IMR-90 (cell line): ENCODE data around the gene MOXD1. TPM values are rescaled to one million over a fixed set of nuclear protein-coding genes. Genes with fewer than 3 reads are reported as not detected.

ENCODE experiments used
- ATAC-seq: fragments of 200-7000 bp; cut with Tn5 transposase; 2 replicates; pipeline ENCODE4 v1.9.1; 2020; ENCODE audit warnings: low read depth, mild to moderate bottlenecking, moderate library complexity
- BruUV-seq: library from RNA; stranded (reverse); fragments of 400-500 nt; replicated peaks from 2 replicates; lab custom pipeline; 2021; lab: Mats Ljungman, UMichigan
- CTCF ChIA-PET: fragments of 300-600 bp; formaldehyde crosslinking; extraction: SDS; loops from one replicate; lab custom pipeline; 2021; ENCODE audit warnings: antibody characterized with exemption; lab: Yijun Ruan, JAX
- POLR2A ChIA-PET: fragments of 300-600 bp; sonication (Branson Sonifier 250); formaldehyde crosslinking; loops from one replicate; lab custom pipeline; 2022; ENCODE audit warnings: antibody characterized with exemption; ENCODE audit not compliant: unreplicated experiment; lab: Charles Lee
- DNase-seq: peaks from one replicate; pipeline ENCODE4 v3.0.0; 2013
- H2AFZ ChIP-seq: replicated peaks from 2 replicates; pipeline ENCODE3; 2013; ENCODE audit warnings: low read length, mild to moderate bottlenecking; ENCODE audit not compliant: poor library complexity
- H2AK5ac ChIP-seq: 2 replicates; pipeline ENCODE4 v1.6.1; 2013; ENCODE audit warnings: low read depth, low read length, inconsistent platforms
- H2AK9ac ChIP-seq: replicated peaks from 2 replicates; pipeline ENCODE3; 2013; ENCODE audit warnings: mild to moderate bottlenecking, low read depth, low read length, moderate library complexity; ENCODE audit not compliant: poor library complexity
- H2BK120ac ChIP-seq: 2 replicates; pipeline ENCODE4 v1.6.1; 2013; ENCODE audit warnings: low read depth, low read length, inconsistent platforms
- H2BK15ac ChIP-seq: 3 replicates; pipeline ENCODE4 v1.6.1; 2013; ENCODE audit warnings: low read depth, low read length, inconsistent platforms
- H2BK20ac ChIP-seq: 2 replicates; pipeline ENCODE4 v1.6.1; 2013; ENCODE audit warnings: low read depth, mild to moderate bottlenecking, inconsistent platforms, low read length, moderate library complexity
- H2BK5ac ChIP-seq: 2 replicates; pipeline ENCODE4 v1.6.1; 2013; ENCODE audit warnings: mild to moderate bottlenecking, low read depth, low read length, inconsistent platforms; ENCODE audit not compliant: poor library complexity, severe bottlenecking
- H3K14ac ChIP-seq: replicated peaks from 2 replicates; pipeline ENCODE4 v1.6.1; 2013; ENCODE audit warnings: low read depth, low read length, inconsistent platforms
- H3K18ac ChIP-seq: 2 replicates; pipeline ENCODE4 v1.6.1; 2013; ENCODE audit warnings: low read depth, low read length, control low read depth
- H3K23ac ChIP-seq: 2 replicates; pipeline ENCODE4 v1.6.1; 2013; ENCODE audit warnings: low read depth, low read length, inconsistent platforms
- H3K27ac ChIP-seq: 2 replicates; pipeline ENCODE4 v1.5.1; 2013; ENCODE audit warnings: mild to moderate bottlenecking, control low read depth, low read length; ENCODE audit not compliant: insufficient read depth
- H3K27me3 ChIP-seq: 2 replicates; pipeline ENCODE4 v1.6.1; 2013; ENCODE audit warnings: low read length; ENCODE audit not compliant: control insufficient read depth, insufficient read depth
- H3K36me3 ChIP-seq: 2 replicates; pipeline ENCODE4 v1.6.1; 2013; ENCODE audit warnings: low read length, mixed read lengths; ENCODE audit not compliant: control insufficient read depth, insufficient read depth
- H3K4ac ChIP-seq: 2 replicates; pipeline ENCODE4 v1.6.1; 2013; ENCODE audit warnings: low read depth, low read length, inconsistent platforms
- H3K4me1 ChIP-seq: 2 replicates; pipeline ENCODE4 v1.6.1; 2013; ENCODE audit warnings: low read length, mixed read lengths; ENCODE audit not compliant: control insufficient read depth, insufficient read depth
- H3K4me2 ChIP-seq: 2 replicates; pipeline ENCODE4 v1.6.1; 2013; ENCODE audit warnings: low read depth, mild to moderate bottlenecking, control low read depth, low read length, moderate library complexity
- H3K4me3 ChIP-seq: 2 replicates; pipeline ENCODE4 v1.5.1; 2013; ENCODE audit warnings: low read depth, mild to moderate bottlenecking, control low read depth, low read length, moderate library complexity; ENCODE audit not compliant: insufficient read depth
- H3K56ac ChIP-seq: 2 replicates; pipeline ENCODE4 v1.6.1; 2013; ENCODE audit warnings: low read length, inconsistent platforms; ENCODE audit not compliant: insufficient read depth; ENCODE audit errors: extremely low read depth
- H3K79me1 ChIP-seq, 2 experiments: 2 replicates each; pipeline ENCODE4 v1.6.1; 2013; ENCODE audit warnings: low read length in 2 of 2, inconsistent platforms in 1 of 2, low read depth in 1 of 2
- H3K9ac ChIP-seq: 2 replicates; pipeline ENCODE4 v1.6.1; 2013; ENCODE audit warnings: low read depth, low read length, control low read depth
- H3K9me1 ChIP-seq: 2 replicates; pipeline ENCODE4 v1.6.1; 2013; ENCODE audit warnings: low read length, inconsistent platforms; ENCODE audit not compliant: insufficient read depth
- H3K9me3 ChIP-seq: 2 replicates; pipeline ENCODE4 v1.6.1; 2013; ENCODE audit warnings: low read length; ENCODE audit not compliant: control insufficient read depth, insufficient read depth
- H4K20me1 ChIP-seq: 2 replicates; pipeline ENCODE4 v1.6.1; 2013; ENCODE audit warnings: low read length, inconsistent platforms; ENCODE audit not compliant: insufficient read depth
- H4K5ac ChIP-seq: 2 replicates; pipeline ENCODE4 v1.6.1; 2013; ENCODE audit warnings: mild to moderate bottlenecking, low read depth, low read length, control low read depth
- H4K8ac ChIP-seq, 2 experiments: 2 replicates each; pipeline ENCODE4 v1.6.1; 2013; ENCODE audit warnings: low read depth in 2 of 2, low read length in 2 of 2, control low read depth in 1 of 2, inconsistent platforms in 1 of 2
- H4K91ac ChIP-seq: 2 replicates; pipeline ENCODE4 v1.6.1; 2013; ENCODE audit warnings: low read depth, low read length, inconsistent platforms; ENCODE audit not compliant: insufficient read depth
- BHLHE40 ChIP-seq: fragments of 150-350 bp; IDR thresholded peaks from 2 replicates; pipeline ENCODE4 v1.6.1; 2016; ENCODE audit warnings: mild to moderate bottlenecking, low read depth, low read length
- CEBPB ChIP-seq: IDR thresholded peaks from 2 replicates; pipeline ENCODE4 v1.6.1; 2012; ENCODE audit warnings: low read depth, low read length, improper control_type of control experiment
- CHD1 ChIP-seq: IDR thresholded peaks from 2 replicates; pipeline ENCODE4 v1.6.1; 2012; ENCODE audit warnings: low read depth, low read length, improper control_type of control experiment
- FOS ChIP-seq: fragments of 150-350 bp; IDR thresholded peaks from 2 replicates; pipeline ENCODE4 v1.6.1; 2016; ENCODE audit warnings: low read depth, low read length
- MAFK ChIP-seq: IDR thresholded peaks from 2 replicates; pipeline ENCODE4 v1.6.1; 2012; ENCODE audit warnings: low read depth, low read length, improper control_type of control experiment
- MAZ ChIP-seq: IDR thresholded peaks from 2 replicates; pipeline ENCODE4 v1.6.1; 2012; ENCODE audit warnings: low read depth, mild to moderate bottlenecking, low read length, improper control_type of control experiment, moderate library complexity, borderline replicate concordance
- MXI1 ChIP-seq: IDR thresholded peaks from 2 replicates; pipeline ENCODE4 v1.6.1; 2012; ENCODE audit warnings: low read depth, mild to moderate bottlenecking, low read length, moderate library complexity, borderline replicate concordance
- NFE2L2 ChIP-seq: fragments of 150-350 bp; IDR thresholded peaks from 2 replicates; pipeline ENCODE4 v1.6.1; 2016; ENCODE audit warnings: low read depth, mild to moderate bottlenecking, low read length
- POLR2A ChIP-seq: IDR thresholded peaks from 2 replicates; pipeline ENCODE4 v1.6.1; 2012; ENCODE audit warnings: mild to moderate bottlenecking, low read depth, low read length
- RAD21 ChIP-seq: IDR thresholded peaks from 2 replicates; pipeline ENCODE4 v1.6.1; 2012; ENCODE audit warnings: low read length, improper control_type of control experiment
- RCOR1 ChIP-seq: IDR thresholded peaks from 2 replicates; pipeline ENCODE4 v1.6.1; 2012; ENCODE audit warnings: mild to moderate bottlenecking, low read length, improper control_type of control experiment; ENCODE audit not compliant: insufficient replicate concordance
- RFX5 ChIP-seq: IDR thresholded peaks from 2 replicates; pipeline ENCODE4 v1.8.0; 2012; ENCODE audit warnings: low read depth, mild to moderate bottlenecking, low read length, moderate library complexity
- SMC3 ChIP-seq: fragments of 150-350 bp; IDR thresholded peaks from 2 replicates; pipeline ENCODE4 v1.6.1; 2016; ENCODE audit warnings: low read depth, mild to moderate bottlenecking, antibody characterized with exemption, low read length, moderate library complexity
- WGBS, 2 experiments: methylation state at CpG; one replicate each; pipeline versions ENCODE4 v1.1.5 to v1.1.7; 2013; ENCODE audit warnings: missing lambda C conversion rate in 2 of 2; ENCODE audit not compliant: insufficient read length in 1 of 2; ENCODE audit errors: extremely low coverage in 2 of 2; 5-methylcytosine and 5-hydroxymethylcytosine counted together
- dilution Hi-C: fragments of 300-500 bp; cut with HindIII; formaldehyde crosslinking; loops from one replicate; pipeline ENCODE4 v1.14.3; 2018; ENCODE audit warnings: low sequenced_read_pairs; ENCODE audit not compliant: unreplicated experiment
- in situ Hi-C: fragments of 300-500 bp; cut with MboI; formaldehyde crosslinking; loops from 3 replicates; pipeline ENCODE4 v1.14.3; 2019; ENCODE audit warnings: low sequenced_read_pairs, inconsistent platforms, mixed read lengths
- intact Hi-C: fragments of 100-400 bp; cut with micrococcal nuclease; formaldehyde crosslinking; loops from 2 replicates; pipeline ENCODE4 v1.10.0; 2022
- polyA plus RNA-seq, 3 experiments: library from polyadenylated mRNA; depleted of rRNA; stranded (reverse); fragments of >200 nt; gene quantifications; 2 replicates each; pipeline ENCODE4 v1.2.3, GENCODE V29; 2012; ENCODE audit warnings: low replicate concordance in 1 of 3
- total RNA-seq: library from RNA; depleted of rRNA; stranded (reverse); fragments of >200 nt; gene quantifications from 2 replicates; pipeline ENCODE4 v1.2.3, GENCODE V29; 2012
- TF ChIP-seq, protein P1 (sequence below): fragments of 150-350 bp; IDR thresholded peaks from 2 replicates; pipeline ENCODE4 v1.6.1; 2017; ENCODE audit warnings: mild to moderate bottlenecking, antibody characterized with exemption, low read length, low read depth
- TF ChIP-seq, protein P2 (sequence below): conservative IDR thresholded peaks from 2 replicates; pipeline ENCODE4 v1.5.1; 2012; ENCODE audit warnings: mild to moderate bottlenecking, low read depth, low read length, improper control_type of control experiment
- TF ChIP-seq, protein P3 (sequence below): fragments of 150-350 bp; IDR thresholded peaks from 2 replicates; pipeline ENCODE4 v1.6.1; 2016; ENCODE audit warnings: low read depth, mild to moderate bottlenecking, low read length, moderate library complexity, borderline replicate concordance

MOXD1 gene
- total and polyA plus RNA-seq, 2 of the 4 experiments (the other 2 are of a cell fraction) = 10.0 to 19.4 TPM

DNA sequence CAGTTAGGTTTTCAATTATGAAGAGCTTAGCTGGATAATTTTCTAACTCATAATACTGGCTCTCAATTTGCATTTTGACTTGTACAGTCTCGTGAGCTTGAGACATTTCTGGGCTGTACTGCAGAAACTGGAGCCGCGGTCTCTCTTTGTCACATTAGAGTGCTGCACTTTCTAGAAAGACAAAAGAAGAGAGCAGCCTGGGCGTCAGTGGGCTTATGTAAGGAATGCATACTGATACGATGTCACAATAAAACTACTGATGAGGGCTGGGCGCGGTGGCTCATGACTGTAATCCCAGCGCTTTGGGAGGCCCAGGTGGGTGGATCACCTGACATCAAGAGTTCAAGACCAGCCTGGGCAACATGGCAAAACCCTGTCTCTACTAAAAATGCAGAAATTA lies 120.8 kb downstream of the MOXD1 start:
- Histone ChIP-seq H2BK120ac (no peak overlapping the region), H3K9me1 (no peaks in the 10 kb centered on the region), H4K8ac (no peak overlapping the region), H2AK9ac (no peak overlapping the region), H3K18ac (no peak overlapping the region), H4K20me1 (no peaks in the 10 kb centered on the region), H3K4me3 (no peak overlapping the region), H3K36me3 (no peaks in the 10 kb centered on the region), H2AFZ (no peak overlapping the region), H3K79me1 (no peaks in the 10 kb centered on the region), H3K14ac (no peak overlapping the region), H2BK20ac (no peak overlapping the region), H3K4me2 (no peak overlapping the region), H3K27ac (no peak overlapping the region), H3K9ac (no peak overlapping the region), H2BK15ac (no peak overlapping the region), H2AK5ac (no peak overlapping the region), H3K23ac (no peak overlapping the region), H4K5ac (no peak overlapping the region), H3K56ac (no peak overlapping the region), H3K4ac (no peak overlapping the region), H3K9me3 (no peaks in the 10 kb centered on the region), H3K4me1 (no peaks in the 10 kb centered on the region), H3K27me3 (no peaks in the 10 kb centered on the region), H4K91ac (no peak overlapping the region), H2BK5ac (no peak overlapping the region)
- DNase-seq (no peak), ATAC-seq (no peak)
- POLR2A ChIA-PET = no interaction called here
- TF ChIP-seq BHLHE40 (no peak), RFX5 (no peak), FOS (no peak), NFE2L2 (no peak), RAD21 (no peak), MAFK (no peak), MXI1 (no peak), MAZ (no peak), CEBPB (no peak), POLR2A (no peak), SMC3 (no peak), CHD1 (no peak), RCOR1 (no peak)
- TF ChIP-seq, protein P1, sequence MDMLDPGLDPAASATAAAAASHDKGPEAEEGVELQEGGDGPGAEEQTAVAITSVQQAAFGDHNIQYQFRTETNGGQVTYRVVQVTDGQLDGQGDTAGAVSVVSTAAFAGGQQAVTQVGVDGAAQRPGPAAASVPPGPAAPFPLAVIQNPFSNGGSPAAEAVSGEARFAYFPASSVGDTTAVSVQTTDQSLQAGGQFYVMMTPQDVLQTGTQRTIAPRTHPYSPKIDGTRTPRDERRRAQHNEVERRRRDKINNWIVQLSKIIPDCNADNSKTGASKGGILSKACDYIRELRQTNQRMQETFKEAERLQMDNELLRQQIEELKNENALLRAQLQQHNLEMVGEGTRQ = no peak
- TF ChIP-seq, protein P2, sequence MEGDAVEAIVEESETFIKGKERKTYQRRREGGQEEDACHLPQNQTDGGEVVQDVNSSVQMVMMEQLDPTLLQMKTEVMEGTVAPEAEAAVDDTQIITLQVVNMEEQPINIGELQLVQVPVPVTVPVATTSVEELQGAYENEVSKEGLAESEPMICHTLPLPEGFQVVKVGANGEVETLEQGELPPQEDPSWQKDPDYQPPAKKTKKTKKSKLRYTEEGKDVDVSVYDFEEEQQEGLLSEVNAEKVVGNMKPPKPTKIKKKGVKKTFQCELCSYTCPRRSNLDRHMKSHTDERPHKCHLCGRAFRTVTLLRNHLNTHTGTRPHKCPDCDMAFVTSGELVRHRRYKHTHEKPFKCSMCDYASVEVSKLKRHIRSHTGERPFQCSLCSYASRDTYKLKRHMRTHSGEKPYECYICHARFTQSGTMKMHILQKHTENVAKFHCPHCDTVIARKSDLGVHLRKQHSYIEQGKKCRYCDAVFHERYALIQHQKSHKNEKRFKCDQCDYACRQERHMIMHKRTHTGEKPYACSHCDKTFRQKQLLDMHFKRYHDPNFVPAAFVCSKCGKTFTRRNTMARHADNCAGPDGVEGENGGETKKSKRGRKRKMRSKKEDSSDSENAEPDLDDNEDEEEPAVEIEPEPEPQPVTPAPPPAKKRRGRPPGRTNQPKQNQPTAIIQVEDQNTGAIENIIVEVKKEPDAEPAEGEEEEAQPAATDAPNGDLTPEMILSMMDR = no peak
- TF ChIP-seq, protein P3, sequence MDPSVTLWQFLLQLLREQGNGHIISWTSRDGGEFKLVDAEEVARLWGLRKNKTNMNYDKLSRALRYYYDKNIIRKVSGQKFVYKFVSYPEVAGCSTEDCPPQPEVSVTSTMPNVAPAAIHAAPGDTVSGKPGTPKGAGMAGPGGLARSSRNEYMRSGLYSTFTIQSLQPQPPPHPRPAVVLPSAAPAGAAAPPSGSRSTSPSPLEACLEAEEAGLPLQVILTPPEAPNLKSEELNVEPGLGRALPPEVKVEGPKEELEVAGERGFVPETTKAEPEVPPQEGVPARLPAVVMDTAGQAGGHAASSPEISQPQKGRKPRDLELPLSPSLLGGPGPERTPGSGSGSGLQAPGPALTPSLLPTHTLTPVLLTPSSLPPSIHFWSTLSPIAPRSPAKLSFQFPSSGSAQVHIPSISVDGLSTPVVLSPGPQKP = no peak
- no TSS peak for BruUV-seq
- dilution Hi-C loops (loop anchor here (25.0 kb wide), 1 partner anchor 207 kb away; no protein-coding TSS in a partner anchor), intact Hi-C loops (no loop called here), in situ Hi-C loops (no loop called here)
- CTCF ChIA-PET = interaction anchor here (0.6 to 2.9 kb wide), 43 partner anchors 8 to 483 kb away, joined by 3 to 36 read pairs (median 4); partner anchors contain the start of gene STX7
- 90% methylated on average over 2 of the region's 8 CpGs; no CpG with 5 or more reads in 1 of the 2 experiments for WGBS, 2 experiments
